HG02970 (cell line): Measurements from ENCODE around the gene IQCH.
"Not testable (repeated sequence)": the region's sequence is repeated elsewhere in the genome, so short reads cannot be mapped to it uniquely, and the experiment has no call there.

Experiments used
- ATAC-seq: cut with Tn5 transposase; IDR thresholded peaks from one replicate; pipeline ENCODE4 v1.9.1; 2021; ENCODE audit warnings: mild to moderate bottlenecking, moderate library complexity, moderate number of reproducible peaks; ENCODE audit not compliant: unreplicated experiment, low FRiP score

IQCH gene

GRCh38 chr15:67244971-67245478 is 9.6 kb upstream of the IQCH start:
- ATAC-seq, result no peak

GRCh38 chr15:67246606-67247005 is 8.0 kb upstream of the IQCH start:
- not testable (repeated sequence) for ATAC-seq

GRCh38 chr15:67248011-67248505 is 6.5 kb upstream of the IQCH start:
- no peak for ATAC-seq

GRCh38 chr15:67249830-67250229 is 4.8 kb upstream of the IQCH start:
- ATAC-seq, result no peak

- ATAC-seq, result no peak
Measured at GRCh38 chr15:67251318-67251717, 3.3 kb upstream of the IQCH start.

- no peak for ATAC-seq
Measured at GRCh38 chr15:67253101-67253500, 1.5 kb upstream of the IQCH start.

- ATAC-seq, result no peak
Measured at GRCh38 chr15:67253549-67254237, 893 bp upstream of the IQCH start.

GRCh38 chr15:67256051-67256450 is 1.5 kb downstream of the IQCH start:
- ATAC-seq, result no peak

GRCh38 chr15:67258412-67258811 is 3.8 kb downstream of the IQCH start:
- ATAC-seq, result not testable (repeated sequence)

GRCh38 chr15:67259379-67259778 is 4.8 kb downstream of the IQCH start:
- ATAC-seq, result no peak

GRCh38 chr15:67259806-67260205 is 5.2 kb downstream of the IQCH start:
- ATAC-seq, result no peak

- ATAC-seq, result no peak
Measured at GRCh38 chr15:67266870-67267269, 12.3 kb downstream of the IQCH start.

- no peak for ATAC-seq
Measured at GRCh38 chr15:67267440-67267839, 12.9 kb downstream of the IQCH start.

GRCh38 chr15:67267951-67268941 is 13.7 kb downstream of the IQCH start:
- no peak for ATAC-seq

- no peak for ATAC-seq
Measured at GRCh38 chr15:67274236-67274635, 19.6 kb downstream of the IQCH start.

GRCh38 chr15:67276666-67277065 is 22.1 kb downstream of the IQCH start:
- no peak for ATAC-seq

- ATAC-seq, result no peak
Measured at GRCh38 chr15:67280217-67280616, 25.6 kb downstream of the IQCH start.

GRCh38 chr15:67281714-67282113 is 27.1 kb downstream of the IQCH start:
- ATAC-seq, result no peak

- not testable (repeated sequence) for ATAC-seq
Measured at GRCh38 chr15:67285625-67286024, 31.0 kb downstream of the IQCH start.

GRCh38 chr15:67286400-67286799 is 31.8 kb downstream of the IQCH start:
- ATAC-seq, result not testable (repeated sequence)

GRCh38 chr15:67290319-67290718 is 35.7 kb downstream of the IQCH start:
- ATAC-seq, result no peak
